HG02763 (cell line): Measurements from ENCODE around the gene RANBP17.
"Not testable (repeated sequence)": the region's sequence is repeated elsewhere in the genome, so short reads cannot be mapped to it uniquely, and the experiment has no call there.

Source experiments
- ATAC-seq: cut with Tn5 transposase; IDR thresholded peaks from one replicate; pipeline ENCODE4 v1.9.1; 2021; ENCODE audit warnings: mild to moderate bottlenecking, moderate library complexity; ENCODE audit not compliant: unreplicated experiment

Gene RANBP17

DNA sequence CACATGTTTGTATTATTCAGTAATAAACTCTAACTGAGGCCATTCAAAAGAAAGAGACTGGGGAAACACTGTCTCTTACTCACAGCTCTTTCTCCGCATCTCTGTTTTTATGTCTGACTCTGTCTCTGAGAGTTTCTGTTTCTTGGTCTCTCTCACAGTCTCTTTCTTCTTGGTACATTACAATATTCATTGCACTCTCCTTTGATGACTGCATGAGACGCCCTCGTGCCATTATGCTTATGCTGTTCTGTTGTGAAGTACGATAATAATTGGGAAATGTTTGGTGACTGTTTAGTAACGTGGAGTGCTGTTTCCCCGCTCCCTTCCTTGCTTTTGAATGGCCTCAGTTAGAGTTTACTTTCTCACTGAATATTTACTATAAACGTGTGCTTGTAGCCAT, 421.9 kb downstream of the RANBP17 start:
- ATAC-seq: no peak

DNA sequence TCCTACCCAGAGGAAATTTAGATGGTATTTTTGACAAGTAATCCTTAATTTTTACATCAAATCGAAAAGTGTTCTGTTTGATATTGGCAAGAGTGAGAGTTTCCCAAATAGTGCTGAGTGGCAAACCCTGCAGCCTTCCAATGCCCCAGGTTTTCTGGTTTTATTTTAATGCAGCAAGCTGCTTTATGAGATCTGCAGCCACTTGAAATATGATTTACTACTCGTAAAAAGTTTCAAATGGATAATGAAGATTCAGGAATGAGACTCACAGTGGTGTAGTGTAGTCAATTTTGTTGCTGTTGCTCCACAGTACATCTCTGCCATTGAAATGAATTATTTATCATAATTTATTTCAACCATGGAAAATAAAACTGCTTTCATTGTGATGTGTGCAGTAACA, 423.6 kb downstream of the RANBP17 start:
- ATAC-seq: no peak

DNA sequence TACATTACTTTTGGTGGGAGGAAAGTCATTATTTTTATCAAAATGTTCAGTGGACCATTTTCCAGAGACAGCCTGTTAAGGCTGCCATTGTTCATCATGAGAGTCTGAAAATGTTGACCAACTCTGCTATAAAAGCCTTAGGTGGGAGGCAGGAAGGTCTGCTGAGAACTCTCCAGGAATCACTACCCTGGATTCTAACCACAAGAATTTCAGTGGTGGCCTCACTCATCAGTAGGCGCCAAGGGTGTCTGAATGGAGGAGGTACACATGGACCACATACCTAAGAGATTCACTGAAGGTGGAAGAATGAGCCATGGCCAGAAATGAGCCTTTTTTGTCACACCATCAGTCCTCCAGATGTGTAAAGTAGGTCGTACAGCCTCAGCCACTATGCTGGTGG, 426.2 kb downstream of the RANBP17 start:
- ATAC-seq: no peak

DNA sequence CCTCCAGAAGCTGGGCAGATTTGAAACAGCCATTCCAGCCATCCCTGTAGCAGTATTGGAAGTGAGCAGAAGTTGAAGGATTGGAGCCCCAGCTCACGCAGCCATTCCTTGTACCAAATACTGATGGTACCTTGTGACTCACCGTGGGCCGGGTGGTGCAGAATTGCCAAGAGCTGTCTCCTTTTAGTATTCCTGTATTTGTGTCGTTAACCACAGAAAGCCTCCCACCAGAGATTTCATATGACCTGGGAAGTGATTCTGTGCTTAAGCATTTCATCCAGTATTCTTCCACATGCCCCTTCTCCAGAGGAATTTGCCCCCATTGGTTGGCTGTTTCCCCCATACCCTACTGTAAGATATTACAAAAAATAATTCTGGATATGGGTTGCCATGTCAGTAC, 429.6 kb downstream of the RANBP17 start:
- no peak for ATAC-seq

DNA sequence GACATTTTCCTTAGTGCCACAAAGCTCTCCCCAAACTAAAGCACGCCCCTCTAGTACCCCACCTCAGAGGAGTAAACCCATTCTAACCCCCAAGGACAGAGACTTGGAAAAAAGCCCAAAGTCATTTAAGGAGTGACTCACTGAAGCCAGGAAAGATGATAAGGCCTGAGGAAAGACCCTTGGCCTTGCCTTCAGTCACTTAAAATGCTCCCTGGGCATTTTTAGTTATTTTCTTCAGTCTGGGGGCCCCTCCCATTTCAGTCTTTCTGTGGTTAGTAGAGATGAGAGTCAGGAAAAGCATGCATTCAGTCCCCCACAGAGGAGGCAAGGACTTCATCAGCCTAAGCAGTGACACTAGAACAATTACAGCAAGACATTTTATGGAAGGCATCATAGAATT, 433.5 kb downstream of the RANBP17 start:
- no peak for ATAC-seq

DNA sequence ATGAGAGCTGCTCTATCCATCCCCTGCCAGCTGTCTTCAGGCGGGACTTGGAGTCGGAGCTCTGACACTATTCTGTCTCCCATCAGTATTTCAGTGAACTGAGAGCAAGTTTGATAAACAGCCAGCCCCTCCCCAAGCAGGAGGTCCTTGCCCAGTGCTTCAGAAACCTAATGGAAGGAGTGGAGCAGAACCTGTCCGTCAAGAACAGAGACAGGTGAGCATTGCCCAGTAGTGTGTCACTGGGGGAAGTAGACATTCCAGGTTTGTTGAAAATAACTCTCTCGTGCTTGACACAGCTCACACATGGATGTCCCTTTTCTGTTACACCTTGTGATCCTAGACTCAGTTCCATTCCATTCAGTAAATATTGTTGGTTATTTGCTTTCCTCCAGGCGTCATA, 434.0 kb downstream of the RANBP17 start:
- no peak for ATAC-seq

DNA sequence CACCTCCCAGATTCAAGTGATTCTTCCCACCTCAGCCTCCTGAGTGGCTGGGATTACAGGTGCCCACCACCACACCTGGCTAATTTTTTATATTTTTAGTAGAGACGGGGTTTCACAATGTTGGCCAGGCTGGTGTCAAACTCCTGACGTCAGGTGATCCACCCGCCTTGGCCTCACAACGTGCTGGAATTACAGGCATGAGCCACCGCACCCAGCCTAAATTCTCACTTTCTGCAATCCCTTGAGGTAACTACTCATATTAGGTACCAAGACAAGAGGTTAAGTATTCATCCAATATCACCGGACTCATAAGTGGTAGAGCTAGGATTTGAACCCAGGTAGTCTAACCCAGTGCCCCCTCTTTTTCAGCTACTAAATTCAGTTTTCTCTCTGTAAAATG, 436.1 kb downstream of the RANBP17 start:
- not testable (repeated sequence) for ATAC-seq

DNA sequence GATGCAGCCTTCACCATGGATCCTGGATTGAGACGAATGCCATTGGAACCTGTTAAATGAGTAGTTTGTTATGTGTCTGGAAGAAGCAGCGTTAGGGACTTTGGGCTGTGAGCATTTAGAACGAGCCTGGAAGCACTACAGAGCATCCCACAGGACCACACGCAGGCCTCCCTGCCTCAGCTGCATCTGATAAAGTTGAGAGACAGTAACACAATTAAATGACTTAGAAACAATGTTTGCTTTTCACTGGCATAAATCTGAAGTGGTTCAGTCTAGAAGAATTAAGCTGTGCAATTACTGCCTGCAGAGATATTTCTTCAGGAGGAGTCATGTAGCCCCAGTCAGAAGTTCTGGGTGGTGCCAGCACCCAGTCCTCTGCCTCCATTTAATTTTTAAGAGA, 437.4 kb downstream of the RANBP17 start:
- ATAC-seq: no peak

DNA sequence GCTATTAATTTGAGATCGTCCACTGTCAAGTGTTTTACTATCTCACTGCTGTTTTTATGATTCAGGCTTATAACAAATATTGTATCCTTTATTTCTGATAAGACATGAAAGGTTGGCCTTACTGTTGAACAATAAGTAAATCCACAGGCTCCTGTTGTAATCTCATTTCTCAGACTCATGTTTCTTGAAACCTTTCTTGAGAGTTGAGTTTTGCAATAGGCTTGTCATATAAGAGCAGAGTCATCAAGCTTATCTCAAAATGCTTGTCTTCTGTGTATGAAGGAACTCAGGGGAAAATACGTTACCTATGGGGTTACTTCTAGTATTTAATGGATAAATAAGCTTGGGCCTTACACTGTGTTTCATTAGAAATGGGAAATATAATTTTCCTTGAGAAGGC, 438.0 kb downstream of the RANBP17 start:
- no peak for ATAC-seq

DNA sequence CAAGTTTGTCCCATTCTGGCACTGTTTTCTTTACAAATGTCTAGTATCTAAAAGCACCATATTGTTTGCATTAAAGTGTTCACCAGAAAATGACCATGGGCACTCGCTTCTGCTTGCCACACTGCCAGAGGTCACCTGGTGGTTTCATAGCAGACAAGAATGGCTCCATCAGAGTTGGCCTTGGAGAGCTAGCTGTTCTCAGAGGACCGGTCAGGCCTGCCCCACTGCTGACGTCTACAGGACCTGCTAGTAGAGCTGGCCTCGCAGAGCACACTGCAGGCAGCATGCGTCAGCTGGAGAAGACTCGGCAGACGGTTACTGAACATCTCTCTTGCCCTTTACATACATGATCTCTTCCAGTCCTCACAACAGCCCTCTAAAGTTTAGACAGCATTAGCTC, 438.5 kb downstream of the RANBP17 start:
- no peak for ATAC-seq

DNA sequence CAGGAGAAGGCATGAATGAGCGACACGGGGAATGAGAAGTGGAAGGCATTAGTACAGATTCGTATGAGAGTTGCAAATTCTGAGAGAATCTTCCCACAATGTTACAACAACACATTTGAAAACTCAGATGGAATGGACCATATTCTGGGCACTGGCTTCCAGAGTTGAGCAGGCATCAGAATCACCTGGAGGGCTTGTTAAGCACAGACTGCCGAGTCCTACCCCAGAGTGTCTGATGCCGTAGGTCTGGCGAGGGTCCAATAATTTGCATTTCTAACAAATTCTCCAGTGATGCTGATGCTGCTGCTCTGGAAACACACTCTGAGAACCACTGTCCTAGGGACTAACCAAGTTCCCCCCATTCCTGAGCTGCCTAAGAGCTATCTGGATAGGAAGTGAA, 444.3 kb downstream of the RANBP17 start:
- no peak for ATAC-seq

DNA sequence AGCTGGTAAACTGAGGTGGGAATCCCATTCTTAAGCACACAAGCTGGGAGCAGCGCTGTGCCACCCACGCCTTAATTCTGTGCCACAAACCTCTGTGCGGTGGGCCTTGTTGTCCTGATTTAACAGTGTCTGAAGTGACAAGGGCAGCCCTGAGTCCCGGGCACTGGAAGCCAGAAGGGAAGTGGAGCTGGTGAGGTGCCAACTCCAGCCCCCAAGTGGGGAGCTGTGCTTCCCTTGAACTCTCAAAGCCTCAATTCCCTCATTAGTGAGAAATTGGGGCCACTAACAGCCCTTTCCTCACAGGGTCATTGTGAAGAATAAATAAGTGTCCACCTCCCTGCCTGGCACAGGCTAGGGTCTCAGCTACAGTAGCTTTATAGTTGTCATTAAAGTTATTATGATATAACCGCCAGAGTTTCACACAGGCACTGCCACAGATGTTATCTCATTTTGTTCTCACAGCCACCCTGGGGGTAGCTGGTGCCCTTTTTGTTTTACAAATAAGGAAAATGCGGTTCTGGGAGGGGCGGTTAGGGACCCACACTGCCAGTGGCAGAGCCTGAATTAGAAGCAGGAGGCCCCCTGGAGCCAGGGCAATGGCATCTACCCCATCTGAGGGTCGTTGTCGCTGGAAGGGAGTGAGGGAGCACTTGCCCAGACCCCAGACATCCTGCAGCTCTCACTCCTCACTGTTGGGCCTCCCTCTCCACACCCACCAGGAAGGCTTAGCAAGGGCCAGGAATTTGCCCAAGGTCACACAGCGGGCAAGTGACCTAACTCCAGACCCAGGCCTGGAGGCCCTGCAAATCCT, 445.2 kb downstream of the RANBP17 start:
- no peak for ATAC-seq

DNA sequence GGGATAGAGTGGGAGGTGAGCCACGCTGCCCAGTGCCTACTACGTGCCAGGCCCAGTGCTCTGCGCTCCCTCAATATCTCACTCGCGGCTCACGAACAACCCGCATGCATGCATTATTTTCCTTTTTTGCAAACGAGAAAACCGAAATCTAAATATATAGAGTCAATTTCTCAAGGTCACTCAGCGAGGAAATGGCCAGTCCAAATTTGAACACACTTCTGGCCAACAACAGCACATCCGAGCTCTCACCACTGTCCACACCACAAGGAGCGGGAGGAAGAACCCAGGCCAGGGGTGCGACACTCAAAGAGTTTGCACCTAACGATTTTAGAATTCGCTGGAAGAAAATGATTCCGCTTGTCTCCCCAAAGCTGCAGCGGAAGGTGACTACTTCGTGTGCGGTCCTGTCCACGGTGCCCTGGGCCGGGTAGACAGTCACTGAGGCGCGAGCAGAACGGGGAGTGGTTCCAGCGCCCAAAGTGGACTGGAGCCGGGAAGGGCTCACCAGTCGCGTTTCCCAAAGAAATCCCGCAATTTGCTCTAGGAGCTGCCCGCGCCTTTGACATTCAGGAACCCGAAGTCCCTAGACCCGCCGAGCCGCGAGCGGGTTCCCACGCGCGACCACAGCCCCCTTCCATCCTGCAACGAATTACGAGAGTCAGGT, 446.1 kb downstream of the RANBP17 start:
- no peak for ATAC-seq

DNA sequence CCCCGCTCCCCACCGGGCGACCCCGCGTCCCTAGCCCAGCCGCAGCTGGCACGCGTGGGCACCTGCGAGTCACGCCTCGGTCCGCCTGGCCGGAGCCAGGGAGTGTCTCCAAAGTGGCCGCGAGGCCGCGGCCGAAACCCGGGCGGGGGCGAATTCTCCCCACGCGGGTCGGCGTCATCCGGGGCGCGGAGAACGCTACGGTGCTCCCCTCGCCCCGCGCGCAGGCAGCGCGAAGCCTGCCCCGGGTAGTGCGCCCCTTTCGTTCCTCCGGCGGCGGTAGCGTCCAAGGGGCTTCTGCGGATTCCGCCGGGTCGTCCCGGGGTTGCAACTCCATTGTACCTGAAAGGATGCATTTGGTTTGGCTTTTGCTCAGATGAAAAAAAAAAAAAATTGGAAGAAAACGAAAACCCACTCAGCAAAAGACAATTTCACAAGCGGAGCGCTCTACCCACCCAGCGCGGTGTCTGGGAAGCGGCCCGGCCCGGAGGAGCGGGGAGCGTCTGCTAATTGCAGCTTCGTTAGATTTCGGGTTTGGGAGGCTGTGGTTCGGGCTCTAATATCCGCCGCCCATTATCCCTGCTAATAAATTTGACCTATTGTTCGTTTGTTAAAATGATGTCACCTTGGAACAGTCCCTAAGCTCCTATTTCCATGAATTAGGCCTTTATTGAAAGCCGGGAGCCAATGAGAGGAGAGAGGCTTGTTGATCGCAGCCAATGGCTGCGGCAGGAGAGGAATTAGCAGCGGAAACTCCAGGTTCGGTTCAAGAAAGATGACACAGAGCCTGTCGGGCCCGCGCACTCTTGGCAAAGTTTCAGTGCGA, 446.8 kb downstream of the RANBP17 start, which contains the start of gene TLX3:
Gene TLX3 (plus strand): TSS at position 796 of the 823 bp plus-strand sequence. CDS start 118 bp downstream, outside the sequence.
- ATAC-seq: no peak

DNA sequence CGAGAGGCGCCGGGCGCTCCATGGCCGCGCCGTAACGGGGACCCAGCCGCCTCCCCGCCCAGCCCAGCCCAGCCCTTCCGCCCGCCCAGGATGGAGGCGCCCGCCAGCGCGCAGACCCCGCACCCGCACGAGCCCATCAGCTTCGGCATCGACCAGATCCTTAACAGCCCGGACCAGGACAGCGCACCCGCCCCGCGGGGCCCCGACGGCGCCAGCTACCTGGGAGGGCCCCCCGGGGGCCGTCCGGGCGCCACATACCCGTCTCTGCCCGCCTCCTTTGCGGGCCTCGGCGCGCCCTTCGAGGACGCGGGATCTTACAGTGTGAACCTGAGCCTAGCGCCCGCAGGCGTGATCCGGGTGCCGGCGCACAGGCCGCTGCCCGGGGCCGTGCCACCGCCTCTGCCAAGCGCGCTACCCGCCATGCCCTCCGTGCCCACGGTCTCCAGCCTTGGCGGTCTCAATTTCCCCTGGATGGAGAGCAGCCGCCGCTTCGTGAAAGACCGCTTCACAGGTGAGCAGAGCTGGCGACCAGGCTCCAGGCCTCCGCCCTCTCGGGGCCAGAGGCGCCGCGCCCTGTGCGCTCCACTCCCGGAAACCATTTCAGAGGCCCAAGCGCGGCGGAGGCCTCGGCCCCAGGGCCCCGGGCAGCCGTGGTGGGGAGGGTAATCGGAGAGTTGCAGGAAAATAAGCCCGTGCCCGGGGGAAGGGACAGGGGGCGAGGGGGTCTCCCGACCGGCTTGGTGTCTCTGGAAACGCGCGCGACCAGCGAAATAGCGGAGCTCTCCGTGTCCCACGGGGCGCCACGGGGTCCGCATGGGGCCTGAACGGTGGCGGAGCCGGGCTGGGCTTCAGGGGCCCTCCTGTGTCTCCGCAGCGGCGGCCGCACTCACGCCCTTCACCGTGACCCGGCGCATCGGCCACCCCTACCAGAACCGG, 447.7 kb downstream of the RANBP17 start:
- ATAC-seq: no peak

DNA sequence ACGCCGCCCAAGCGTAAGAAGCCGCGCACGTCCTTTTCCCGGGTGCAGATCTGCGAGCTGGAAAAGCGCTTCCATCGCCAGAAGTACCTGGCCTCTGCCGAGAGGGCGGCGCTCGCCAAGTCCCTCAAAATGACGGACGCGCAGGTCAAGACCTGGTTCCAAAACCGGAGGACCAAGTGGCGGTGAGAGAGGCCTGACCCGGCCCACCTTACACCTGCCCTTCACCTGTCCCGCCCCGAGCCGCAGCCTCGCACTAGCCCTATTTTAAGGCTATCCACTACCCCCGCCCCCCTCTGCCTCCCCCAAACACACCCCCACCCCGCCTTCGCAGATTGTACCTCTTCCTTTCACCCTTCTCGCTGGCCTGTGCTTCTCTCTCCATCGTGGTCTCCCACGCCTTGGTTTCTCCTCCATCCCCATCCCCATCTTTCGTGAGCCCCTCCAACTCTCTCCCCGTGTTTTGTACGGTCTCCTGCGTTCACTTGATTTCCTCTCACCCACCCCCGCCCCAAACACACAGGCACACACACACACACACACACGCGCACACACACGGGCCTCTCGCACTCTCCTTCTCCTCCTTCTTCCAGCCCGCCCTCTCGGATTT, 448.5 kb downstream of the RANBP17 start:
- no peak for ATAC-seq

DNA sequence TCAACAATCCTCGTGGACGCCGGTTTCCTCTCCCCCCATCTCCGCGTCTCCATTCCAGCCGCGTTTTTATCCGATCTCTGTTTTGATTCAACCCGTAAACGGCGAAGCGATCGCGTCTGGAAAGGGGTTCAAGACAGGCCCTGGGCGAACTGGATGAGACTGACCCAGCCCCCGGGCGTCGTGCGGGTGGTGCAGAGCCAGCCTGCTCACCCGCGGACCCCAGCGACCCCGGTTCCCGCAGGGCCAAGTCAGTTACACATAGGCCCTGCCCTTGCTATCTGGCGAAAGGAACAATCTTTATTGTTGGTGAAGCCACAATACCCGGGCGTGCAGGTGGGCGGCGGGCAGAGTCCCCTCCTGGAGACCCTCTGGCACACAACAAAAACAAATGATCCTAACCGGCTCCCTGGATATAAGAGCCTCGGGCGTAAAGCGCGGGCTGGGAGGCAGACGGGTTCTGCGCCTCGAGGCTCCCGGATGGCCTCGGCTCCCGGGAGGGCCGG, 449.1 kb downstream of the RANBP17 start:
- ATAC-seq: no peak

DNA sequence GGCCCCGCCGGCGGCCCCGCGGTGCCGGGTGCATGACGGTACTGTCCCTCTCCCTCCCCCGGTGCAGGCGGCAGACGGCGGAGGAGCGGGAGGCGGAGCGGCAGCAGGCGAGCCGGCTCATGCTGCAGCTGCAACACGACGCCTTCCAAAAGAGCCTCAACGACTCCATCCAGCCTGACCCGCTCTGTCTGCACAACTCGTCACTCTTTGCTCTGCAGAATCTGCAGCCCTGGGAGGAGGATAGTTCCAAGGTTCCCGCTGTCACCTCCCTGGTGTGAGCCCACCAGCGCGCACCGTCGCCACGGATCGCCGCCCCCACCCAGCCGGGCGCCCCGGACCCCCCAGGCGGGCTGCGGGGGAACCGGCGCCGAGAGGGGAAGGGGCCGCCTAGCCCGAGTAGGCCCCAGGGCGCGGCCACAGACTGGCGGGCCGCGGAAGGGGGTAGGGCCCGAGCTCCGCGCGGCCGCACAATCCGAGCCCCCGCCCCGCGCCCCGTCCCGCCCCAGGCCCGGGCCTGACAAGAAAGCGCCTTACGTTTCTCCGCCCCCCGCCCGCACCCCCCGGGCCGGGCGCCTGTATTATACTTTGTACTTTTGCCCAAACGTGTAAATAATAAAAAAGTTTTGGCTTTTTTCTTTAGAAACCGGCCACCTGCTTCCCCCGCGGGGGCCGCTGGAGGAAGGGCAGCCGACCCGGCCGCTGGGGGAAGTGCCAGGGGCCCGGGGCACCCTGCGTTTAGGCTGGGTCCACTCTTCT, 449.7 kb downstream of the RANBP17 start:
- no peak for ATAC-seq
